Keratinocyte (primary cell): Measurements from ENCODE around the gene C1QTNF12.

Experiments
- CTCF ChIP-seq, 3 experiments: IDR thresholded peaks in 1 of 3; conservative IDR thresholded peaks in 1 of 3; optimal IDR thresholded peaks in 1 of 3; 2 replicates in 2 of 3; 3 replicates in 1 of 3; pipeline versions ENCODE3 to v1.5.1; 2011; ENCODE audit warnings: low read length in 3 of 3, mild to moderate bottlenecking in 3 of 3, moderate library complexity in 2 of 3, control low read depth in 1 of 3, inconsistent platforms in 1 of 3; ENCODE audit not compliant: insufficient read depth in 2 of 3; ENCODE audit errors: extremely low read depth in 1 of 3
- EZH2 ChIP-seq: IDR thresholded peaks from one replicate; pipeline ENCODE4 v1.6.1; 2012; ENCODE audit warnings: inconsistent platforms, mild to moderate bottlenecking, low read length, moderate library complexity

GRCh38 chr1:1233567-1233892 lies 13.0 kb downstream of the C1QTNF12 start:
- TF ChIP-seq CTCF (optimal IDR thresholded peaks at IDR 0.05 in 1 of 3, IDR thresholded peaks at IDR 0.05 in 1 of 3, conservative IDR thresholded peaks at IDR 0.05 in 1 of 3; ENCODE audit: extremely low read depth in 1 of 3, insufficient read depth in 2 of 3, low read length in 3 of 3): no peak
- no peak for TF ChIP-seq EZH2
